ENCODE results near the gene PLEKHJ1. TPM values are rescaled to one million over a fixed set of nuclear protein-coding genes. Genes with fewer than 3 reads are reported as not detected.

Gene PLEKHJ1
- total and polyA plus RNA-seq, 9 of the 15 experiments (the other 6 are each of a cell fraction or from before 2014, with no cell fraction given): 1.5 to 188 (median 63.9) TPM

- TF ChIP-seq E2F1 (CRISPR knock-in tag; IDR thresholded peaks at IDR 0.05) (no peak; the same call in 1 of the 2 replicates), SMAD3 (CRISPR knock-in tag; conservative IDR thresholded peaks at IDR 0.05) (no peak), CLOCK (CRISPR knock-in tag; IDR thresholded peaks at IDR 0.05; ENCODE audit: borderline replicate concordance) (no peak), ZNF717 (CRISPR knock-in tag; IDR thresholded peaks at IDR 0.05) (no peak), BMI1 (IDR thresholded peaks at IDR 0.05; ENCODE audit: low read length) (no peak), NR0B1 (IDR thresholded peaks at IDR 0.05; ENCODE audit: partially characterized antibody) (no peak), BRD9 (IDR thresholded peaks at IDR 0.05; ENCODE audit: low read depth, partially characterized antibody) (peak; percentile 85), BACH1 (tag; IDR thresholded peaks at IDR 0.05) (no peak), VEZF1 (CRISPR knock-in tag; IDR thresholded peaks at IDR 0.05) (peak; percentile 77), TEAD1 (CRISPR knock-in tag; IDR thresholded peaks at IDR 0.05) (0 out of 4 replicates have a peak, but pooled peaks have one; percentile 3 to 44), ZNF217 (CRISPR knock-in tag; IDR thresholded peaks at IDR 0.05) (no peak), ARID3A (IDR thresholded peaks at IDR 0.05; ENCODE audit: borderline replicate concordance, low read depth, low read length) (no peak), KHSRP (IDR thresholded peaks at IDR 0.05) (no peak), ZNF24 (IDR thresholded peaks at IDR 0.05) (peak; percentile 15; the same call in 1 of the 2 replicates), SMAD4 (CRISPR knock-in tag; conservative IDR thresholded peaks at IDR 0.05) (peak; percentile 71; the same call in 1 of the 2 replicates)
Observed at GRCh38 chr19:2236314-2237050, at the start of gene PLEKHJ1, which contains the start of gene SF3A2 (continued).

All from K562 (cell line).